G401.6 (cell line): ENCODE results near the gene TTC39C.
"Not testable (repeated sequence)": the region's sequence is repeated elsewhere in the genome, so short reads cannot be mapped to it uniquely, and the experiment has no call there.

Source experiments
- FAIRE-seq: peaks from 2 replicates; lab custom pipeline; 2012; peaks lifted over from hg19 to GRCh38; lab: Jason Lieb, UNC

The TTC39C gene

GRCh38 chr18:24054130-24054529, 39.6 kb downstream of the TTC39C start:
- no peak for FAIRE-seq

GRCh38 chr18:24055009-24055804, 40.7 kb downstream of the TTC39C start:
- FAIRE-seq, result no peak

- no peak for FAIRE-seq
Measured at GRCh38 chr18:24055878-24056277, 41.3 kb downstream of the TTC39C start.

- no peak for FAIRE-seq
Measured at GRCh38 chr18:24056506-24056905, 42.0 kb downstream of the TTC39C start.

GRCh38 chr18:24057804-24058203, 43.2 kb downstream of the TTC39C start:
- FAIRE-seq, result no peak

GRCh38 chr18:24059385-24059784, 44.8 kb downstream of the TTC39C start:
- not testable (repeated sequence) for FAIRE-seq

- FAIRE-seq, result no peak
Measured at GRCh38 chr18:24060644-24061043, 46.1 kb downstream of the TTC39C start.

- FAIRE-seq, result no peak
Measured at GRCh38 chr18:24063121-24063731, 48.7 kb downstream of the TTC39C start.

GRCh38 chr18:24064391-24065100, 50.0 kb downstream of the TTC39C start:
- no peak for FAIRE-seq

GRCh38 chr18:24065906-24066305, 51.4 kb downstream of the TTC39C start:
- FAIRE-seq, result no peak

- FAIRE-seq, result no peak
Measured at GRCh38 chr18:24068945-24069693, 54.6 kb downstream of the TTC39C start.

- no peak for FAIRE-seq
Measured at GRCh38 chr18:24071029-24071428, 56.5 kb downstream of the TTC39C start.

- FAIRE-seq, result no peak
Measured at GRCh38 chr18:24071779-24072178, 57.2 kb downstream of the TTC39C start.

GRCh38 chr18:24072743-24073142, 58.2 kb downstream of the TTC39C start:
- FAIRE-seq, result no peak

- FAIRE-seq, result no peak
Measured at GRCh38 chr18:24073791-24074190, 59.2 kb downstream of the TTC39C start.

- not testable (repeated sequence) for FAIRE-seq
Measured at GRCh38 chr18:24074757-24075156, 60.2 kb downstream of the TTC39C start.

- FAIRE-seq, result no peak
Measured at GRCh38 chr18:24075767-24076597, 61.4 kb downstream of the TTC39C start.

GRCh38 chr18:24076950-24077349, 62.4 kb downstream of the TTC39C start:
- no peak for FAIRE-seq

- no peak for FAIRE-seq
Measured at GRCh38 chr18:24078391-24078790, 63.8 kb downstream of the TTC39C start.

GRCh38 chr18:24080861-24081260, 66.3 kb downstream of the TTC39C start:
- no peak for FAIRE-seq

- no peak for FAIRE-seq
Measured at GRCh38 chr18:24083550-24083949, 69.0 kb downstream of the TTC39C start.

- no peak for FAIRE-seq
Measured at GRCh38 chr18:24086082-24086481, 71.5 kb downstream of the TTC39C start.
